Stomach (tissue), 9 donors: ENCODE results near the gene MMEL1. TPM values are rescaled to one million over a fixed set of nuclear protein-coding genes. Genes with fewer than 3 reads are reported as not detected.

ENCODE experiments used
- DNase-seq, 2 donors: peaks; one replicate each; pipeline versions ENCODE4 v3.0.0 to v3.0.0-alpha.2; 2013 to 2019
- H3K27ac ChIP-seq, 5 donors: fragments of 200-600 bp in 4 of 5; sonication (generic) in 4 of 5; one replicate each; pipeline ENCODE4 v1.5.1; 2013 to 2019; ENCODE audit warnings: mild to moderate bottlenecking in 1 of 5, moderate library complexity in 1 of 5
- H3K27me3 ChIP-seq, 3 donors: fragments of 200-600 bp; sonication (generic); one replicate each; pipeline ENCODE4 v1.5.1; 2017 to 2019; ENCODE audit warnings: mixed run types in 1 of 3
- H3K36me3 ChIP-seq, 4 donors: fragments of 200-600 bp; sonication (generic); 1 replicate in 3 of 4; 2 replicates in 1 of 4; pipeline ENCODE4 v1.5.1; 2016 to 2019
- H3K4me1 ChIP-seq, 4 donors: fragments of 200-600 bp; sonication (generic); one replicate each; pipeline ENCODE4 v1.5.1; 2016 to 2019
- H3K4me3 ChIP-seq, 4 donors: fragments of 200-600 bp; sonication (generic) in 3 of 4; one replicate each; pipeline ENCODE4 v1.5.1; 2016 to 2019; ENCODE audit warnings: mild to moderate bottlenecking in 1 of 4
- H3K9me3 ChIP-seq, 4 donors: fragments of 200-600 bp; sonication (generic); one replicate each; pipeline ENCODE4 v1.5.1; 2016 to 2019
- CTCF ChIP-seq, 7 experiments: fragments of 450-650 bp in 4 of 7; fragments of 200-600 bp in 3 of 7; sonication (generic) in 3 of 7; IDR thresholded peaks; one replicate each; pipeline ENCODE4 v1.5.1; 2016 to 2019; ENCODE audit warnings: antibody characterized with exemption in 7 of 7, control low read depth in 2 of 7, mild to moderate bottlenecking in 1 of 7
- EP300 ChIP-seq: sonication (generic); formaldehyde crosslinking; IDR thresholded peaks from one replicate; pipeline ENCODE4 v1.6.1; 2017; ENCODE audit warnings: antibody characterized with exemption
- POLR2A ChIP-seq, 4 donors: fragments of 450-650 bp; IDR thresholded peaks; one replicate each; pipeline ENCODE4 v1.6.1; 2016; ENCODE audit warnings: antibody characterized with exemption in 4 of 4, control low read depth in 2 of 4, mild to moderate bottlenecking in 1 of 4, moderate library complexity in 1 of 4
- POLR2AphosphoS5 ChIP-seq, 3 donors: sonication (generic); formaldehyde crosslinking; IDR thresholded peaks; one replicate each; pipeline ENCODE4 v1.6.1; 2016; ENCODE audit warnings: antibody characterized with exemption in 3 of 3
- WGBS, 5 donors: extraction: QIAGEN DNeasy Blood & Tissue Kit in 3 of 5; methylation state at CpG; one replicate each; pipeline versions ENCODE4 v1.1.5 to v1.1.7; 2013 to 2018; 5-methylcytosine and 5-hydroxymethylcytosine counted together
- intact Hi-C: fragments of 100-400 bp; cut with DNase I; formaldehyde crosslinking; loops from one replicate; pipeline ENCODE4 v1.15.1; 2023; ENCODE audit warnings: low total_unique reads
- polyA plus RNA-seq, 3 donors: library from polyadenylated mRNA; stranded (reverse); fragments of 200-250 nt; gene quantifications; one replicate each; pipeline ENCODE4 v1.2.3, GENCODE V29; 2013
- total RNA-seq, 5 donors: library from RNA; depleted of rRNA; stranded (reverse); fragments of >200 nt; gene quantifications; one replicate each; pipeline versions ENCODE4 v1.1.0 to v1.2.3, GENCODE V29; 2014 to 2016
- donor health status: healthy with polysubstance abuse.
- donor health status: Bipolar disorder and iron deficiency.
- donor health status: healthy.

Gene MMEL1
- total and polyA plus RNA-seq, 8 donors, result 1.3 to 190 (median 23.6) TPM

DNA sequence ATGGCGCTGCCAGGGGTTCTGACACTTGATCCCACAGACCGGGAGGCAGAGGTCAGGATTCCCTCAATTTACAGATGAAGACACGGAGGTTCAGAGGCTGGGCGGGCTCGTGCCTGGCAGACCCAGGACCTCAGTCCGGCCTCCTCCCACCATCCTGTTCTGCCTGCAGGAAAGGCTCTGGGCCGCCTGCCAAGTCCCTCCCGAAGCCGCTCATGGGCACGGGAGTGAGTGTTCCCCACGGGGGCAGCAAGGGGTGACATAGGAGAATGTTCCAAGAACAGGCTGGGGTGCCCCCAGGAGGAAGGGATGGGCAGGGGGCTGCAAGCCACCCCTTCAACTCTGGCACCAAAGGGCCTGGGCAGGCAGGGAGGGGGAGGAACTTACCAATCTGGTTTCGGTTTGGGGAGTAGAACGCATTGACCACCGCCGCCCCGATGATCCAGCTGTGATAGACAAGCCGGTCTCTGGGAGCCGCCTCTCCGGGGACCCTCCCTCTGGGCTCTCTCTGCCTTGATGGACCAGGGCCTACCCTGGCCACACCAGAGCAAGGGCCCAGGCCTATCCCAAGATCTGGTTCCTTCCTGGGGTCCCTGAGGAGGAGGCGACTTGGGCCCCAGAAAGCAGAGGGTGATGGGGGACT is 38.7 kb downstream of the MMEL1 start:
- WGBS, 5 donors, result 16 to 31% (median 28%) methylated on average over 8 to 20 of the region's 20 CpGs
- H3K4me1 ChIP-seq, result peaks cover 14 to 32% (median 19%) of the 10 kb centered on the region in 4 donors
- peak overlapping the region; percentile 15 to 41 (median 36) for H3K4me3 ChIP-seq
- intact Hi-C loops, result no loop called here
- TF ChIP-seq EP300 (no peak), POLR2AphosphoS5 (IDR thresholded peaks at IDR 0.05) (peak in 1 of 3 donors; percentile 3)
- peaks cover 0 to 13% (median 5%) of the 10 kb centered on the region in 4 donors for H3K9me3 ChIP-seq
- peaks cover 0 to 16% (median 8%) of the 10 kb centered on the region in 4 donors for H3K36me3 ChIP-seq
- H3K27ac ChIP-seq, result peak overlapping the region in 3 of 5 donors; percentile 48 to 66 (median 48)
- DNase-seq, result peak; percentile 77 to 90
- H3K27me3 ChIP-seq, result peaks cover 0 to 16% (median 0%) of the 10 kb centered on the region in 3 donors

- WGBS, 5 donors, result 40 to 63% (median 55%) methylated on average over 14 to 26 of the region's 26 CpGs
- TF ChIP-seq CTCF (IDR thresholded peaks at IDR 0.05), result no peak
- Histone ChIP-seq H3K9me3 (peaks cover 0 to 7% (median 2%) of the 10 kb centered on the region in 4 donors), H3K4me1 (peaks cover 15 to 39% (median 26%) of the 10 kb centered on the region in 4 donors), H3K36me3 (peaks cover 0 to 22% (median 11%) of the 10 kb centered on the region in 4 donors), H3K27ac (peak overlapping the region; percentile 1 to 66 (median 48)), H3K27me3 (peaks cover 0 to 16% (median 0%) of the 10 kb centered on the region in 3 donors), H3K4me3 (peak overlapping the region in 2 of 4 donors; percentile 39 to 41)
- DNase-seq, result no peak
- intact Hi-C loops, result no loop called here
Observed at GRCh38 chr1:2593251-2593878, 39.5 kb downstream of the MMEL1 start.

- intact Hi-C loops, result no loop called here
- peaks cover 22 to 46% (median 33%) of the 10 kb centered on the region in 4 donors for H3K4me1 ChIP-seq
- peak overlapping the region; percentile 20 to 66 (median 48) for H3K27ac ChIP-seq
- H3K9me3 ChIP-seq, result peaks cover 0 to under 1% (median 0%) of the 10 kb centered on the region in 4 donors
- DNase-seq, result peak; percentile 61 to 78
- 18 to 46% (median 31%) methylated on average over 9 to 15 of the region's 15 CpGs for WGBS, 5 donors
- peaks cover 0 to 16% (median 0%) of the 10 kb centered on the region in 3 donors for H3K27me3 ChIP-seq
- peak in 2 of 3 donors; percentile 36 to 70 for TF ChIP-seq POLR2AphosphoS5 (IDR thresholded peaks at IDR 0.05)
- no peak for TF ChIP-seq CTCF (IDR thresholded peaks at IDR 0.05)
- peaks cover 0 to 22% (median 11%) of the 10 kb centered on the region in 4 donors for H3K36me3 ChIP-seq
- peak overlapping the region in 3 of 4 donors; percentile 0 to 28 (median 26) for H3K4me3 ChIP-seq
Observed at GRCh38 chr1:2592672-2593071, 40.1 kb downstream of the MMEL1 start.

GRCh38 chr1:2591581-2592261 is 41.1 kb downstream of the MMEL1 start:
- TF ChIP-seq POLR2A (IDR thresholded peaks at IDR 0.05), result no peak
- no peak for TF ChIP-seq POLR2AphosphoS5 (IDR thresholded peaks at IDR 0.05)
- TF ChIP-seq CTCF (IDR thresholded peaks at IDR 0.05), result no peak
- TF ChIP-seq EP300, result no peak
- H3K9me3 ChIP-seq, result no peaks in the 10 kb centered on the region
- peaks cover 26 to 55% (median 42%) of the 10 kb centered on the region in 4 donors for H3K4me1 ChIP-seq
- 87 to 95% (median 88%) methylated on average over 9 to 12 of the region's 12 CpGs for WGBS, 5 donors
- no peak overlapping the region for H3K4me3 ChIP-seq
- intact Hi-C loops, result no loop called here
- no peak overlapping the region for H3K27ac ChIP-seq
- H3K27me3 ChIP-seq, result peaks cover 0 to 16% (median 0%) of the 10 kb centered on the region in 3 donors
- DNase-seq, result no peak
- peaks cover 0 to 22% (median 11%) of the 10 kb centered on the region in 4 donors for H3K36me3 ChIP-seq
